Stimulated activated CD8-positive, alpha-beta memory T cell treated with anti-CD3 and anti-CD28 coated beads, Interleukin-4, amount 100 ng/mL, for 48 hours (primary cell): ENCODE data around the gene CKS1B.

ENCODE experiments used
- DNase-seq: peaks from one replicate; pipeline ENCODE4 v3.0.0-alpha.2; 2020

Gene CKS1B

DNA sequence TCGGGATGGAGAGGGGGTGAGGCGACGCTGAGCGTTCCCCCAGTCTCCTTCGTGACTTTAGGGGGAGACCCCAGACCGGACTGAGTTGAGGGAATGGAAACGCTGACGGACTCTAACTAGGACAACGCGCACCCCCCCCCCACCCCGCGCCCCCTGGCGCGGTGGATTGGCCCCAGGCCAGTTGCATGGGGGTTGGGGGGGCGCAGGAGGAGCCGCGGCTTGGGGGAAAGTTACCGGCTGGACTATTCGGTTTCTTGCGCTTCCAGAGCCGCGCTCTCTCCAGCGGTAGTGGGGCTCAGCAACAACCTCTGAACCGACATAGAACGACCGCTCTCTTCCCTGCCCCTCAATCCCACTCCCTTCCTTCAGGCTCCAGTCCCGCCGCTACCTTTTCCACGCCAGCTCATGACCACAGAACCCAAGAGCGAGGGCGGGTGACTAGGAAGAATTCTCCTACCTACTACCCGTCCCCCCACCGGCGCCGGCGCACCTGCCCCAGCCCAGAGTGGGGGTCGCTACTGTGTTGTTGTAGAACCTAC, 28.8 kb downstream of the CKS1B start:
- peak; percentile 55 for DNase-seq

GRCh38 chr1:155003766-155004351, 29.4 kb downstream of the CKS1B start:
- DNase-seq, result no peak

DNA sequence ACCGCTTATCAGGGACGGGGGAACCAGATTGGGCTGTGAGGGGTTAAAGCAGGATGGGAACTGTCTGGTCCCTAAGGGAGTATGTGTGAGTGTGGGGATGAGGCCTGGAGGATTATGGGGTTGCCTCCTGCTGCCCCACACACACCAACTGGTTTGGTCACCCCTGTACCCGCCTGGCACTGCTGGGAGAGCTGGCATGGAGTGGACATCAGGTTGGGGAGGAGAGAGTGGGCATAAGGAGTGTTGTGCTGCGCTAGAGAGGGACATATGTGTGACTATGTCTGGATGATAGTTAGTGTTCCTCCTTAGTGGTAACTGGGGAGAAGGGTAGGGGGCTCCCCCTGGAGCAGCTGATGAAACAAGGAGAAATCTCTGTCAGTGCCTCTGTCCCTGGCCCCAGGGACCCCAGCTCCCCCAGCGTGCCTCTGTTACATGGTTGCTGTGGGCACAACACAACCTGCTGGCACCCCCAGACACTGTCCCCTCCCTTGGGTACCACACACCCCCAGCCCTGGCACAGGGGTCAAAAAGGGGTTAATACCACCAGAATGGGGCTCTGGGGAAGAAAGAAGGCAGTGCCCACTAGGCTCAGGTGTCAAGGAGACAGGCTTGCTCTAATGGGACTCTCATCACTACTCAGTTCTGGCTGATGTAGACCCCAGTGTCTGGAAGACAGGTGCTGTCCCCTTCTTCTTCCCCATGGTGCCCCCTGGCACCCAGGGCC, 30.0 kb downstream of the CKS1B start:
- DNase-seq, result no peak

DNA sequence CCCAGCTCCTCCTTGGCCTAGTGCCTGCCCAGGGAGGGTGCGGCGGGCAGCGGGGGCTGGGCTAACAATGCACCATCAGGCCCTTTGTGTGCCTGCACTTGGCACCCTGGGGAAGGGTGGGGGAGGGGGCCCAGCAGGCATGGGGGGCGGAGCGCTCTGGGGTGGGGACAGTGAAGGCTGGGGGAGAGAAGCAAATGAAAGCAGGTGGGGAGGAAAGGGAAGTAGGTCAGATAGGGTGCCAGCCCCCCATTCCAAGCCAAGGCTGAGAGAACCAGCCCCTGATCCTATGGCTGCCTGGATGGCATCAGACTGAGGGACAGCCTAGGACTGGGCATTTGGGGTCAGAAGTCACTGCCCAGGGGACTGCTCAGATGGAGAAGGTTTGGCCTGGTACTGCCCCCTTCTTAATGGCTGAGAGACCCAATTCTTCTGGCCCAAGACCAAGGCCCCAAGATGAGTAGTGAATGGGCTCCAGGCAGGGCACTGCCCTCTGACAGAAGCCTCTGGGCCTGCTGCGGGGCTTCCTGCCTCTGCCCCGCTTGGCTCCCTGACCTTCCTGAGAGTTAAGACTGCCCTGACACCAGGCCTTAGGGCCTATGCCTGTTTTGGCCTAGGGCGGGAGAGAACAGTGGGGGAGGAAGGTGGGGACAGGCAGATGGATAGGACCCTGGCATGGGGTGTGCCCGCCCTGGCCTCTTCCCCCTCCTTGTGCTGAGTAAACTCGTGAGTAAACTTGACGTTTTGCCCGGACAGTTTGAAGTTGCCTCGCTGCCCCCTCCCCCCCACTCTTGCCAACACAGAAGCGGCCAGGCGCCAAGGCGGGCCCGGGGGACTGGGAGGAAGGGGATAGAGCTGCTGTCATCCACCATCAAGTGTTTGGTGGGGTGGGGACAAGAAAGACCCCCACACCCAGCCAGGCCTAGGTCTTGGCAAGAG, 30.9 kb downstream of the CKS1B start:
- no peak for DNase-seq

DNA sequence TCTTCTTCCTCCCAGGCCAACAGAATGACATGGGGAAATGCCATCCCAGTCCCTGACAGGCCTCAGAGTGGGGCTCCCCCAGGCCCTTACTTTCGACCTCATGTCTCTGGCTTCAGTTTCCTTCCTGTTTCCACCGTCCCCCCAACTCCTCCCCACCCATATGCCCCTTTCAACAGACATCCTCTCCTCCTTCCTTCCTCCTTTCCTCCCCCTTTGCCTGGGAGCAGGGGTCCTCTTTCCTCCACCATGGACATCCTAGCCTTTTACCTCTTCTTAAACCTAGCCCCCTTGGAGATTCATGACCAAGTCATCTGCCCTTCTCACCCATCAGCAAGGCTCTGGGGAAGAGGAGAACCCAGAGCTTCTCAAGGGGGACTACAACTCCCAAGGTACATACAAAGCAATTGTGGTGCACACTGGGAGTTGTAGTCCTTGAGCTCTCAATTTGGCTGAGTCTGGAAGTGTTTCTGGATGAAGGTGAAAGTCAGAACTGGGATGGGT, 32.2 kb downstream of the CKS1B start:
- peak; percentile 61 for DNase-seq

DNA sequence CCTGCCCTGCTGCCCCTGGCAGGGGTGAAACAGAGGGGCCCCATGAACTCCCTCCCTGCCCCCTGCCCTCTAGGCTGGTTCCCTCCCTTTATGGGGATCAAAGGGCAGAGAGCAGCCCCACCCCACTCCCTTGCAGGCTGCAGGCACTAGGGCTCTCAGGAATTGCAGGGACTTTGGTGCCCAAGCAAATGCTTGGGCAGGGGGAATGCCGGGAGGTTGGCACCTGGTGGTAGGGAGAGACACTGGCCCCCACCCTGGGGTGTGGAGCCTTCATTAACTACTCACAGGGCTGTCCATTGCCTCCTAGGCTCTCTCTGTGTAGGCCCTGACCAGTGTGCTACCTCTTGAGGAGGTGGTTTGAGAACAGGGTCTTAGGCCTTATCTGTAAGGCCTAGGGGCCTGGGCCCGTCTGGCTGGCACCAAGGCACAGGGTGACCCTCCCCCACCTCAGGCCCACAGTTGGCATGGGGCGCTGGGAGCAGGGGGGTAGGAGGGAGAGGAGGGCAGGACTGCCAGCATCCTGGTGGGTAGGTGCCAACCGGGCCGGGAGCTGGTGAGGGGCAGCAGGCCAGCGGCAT, 32.9 kb downstream of the CKS1B start:
- no peak for DNase-seq

DNA sequence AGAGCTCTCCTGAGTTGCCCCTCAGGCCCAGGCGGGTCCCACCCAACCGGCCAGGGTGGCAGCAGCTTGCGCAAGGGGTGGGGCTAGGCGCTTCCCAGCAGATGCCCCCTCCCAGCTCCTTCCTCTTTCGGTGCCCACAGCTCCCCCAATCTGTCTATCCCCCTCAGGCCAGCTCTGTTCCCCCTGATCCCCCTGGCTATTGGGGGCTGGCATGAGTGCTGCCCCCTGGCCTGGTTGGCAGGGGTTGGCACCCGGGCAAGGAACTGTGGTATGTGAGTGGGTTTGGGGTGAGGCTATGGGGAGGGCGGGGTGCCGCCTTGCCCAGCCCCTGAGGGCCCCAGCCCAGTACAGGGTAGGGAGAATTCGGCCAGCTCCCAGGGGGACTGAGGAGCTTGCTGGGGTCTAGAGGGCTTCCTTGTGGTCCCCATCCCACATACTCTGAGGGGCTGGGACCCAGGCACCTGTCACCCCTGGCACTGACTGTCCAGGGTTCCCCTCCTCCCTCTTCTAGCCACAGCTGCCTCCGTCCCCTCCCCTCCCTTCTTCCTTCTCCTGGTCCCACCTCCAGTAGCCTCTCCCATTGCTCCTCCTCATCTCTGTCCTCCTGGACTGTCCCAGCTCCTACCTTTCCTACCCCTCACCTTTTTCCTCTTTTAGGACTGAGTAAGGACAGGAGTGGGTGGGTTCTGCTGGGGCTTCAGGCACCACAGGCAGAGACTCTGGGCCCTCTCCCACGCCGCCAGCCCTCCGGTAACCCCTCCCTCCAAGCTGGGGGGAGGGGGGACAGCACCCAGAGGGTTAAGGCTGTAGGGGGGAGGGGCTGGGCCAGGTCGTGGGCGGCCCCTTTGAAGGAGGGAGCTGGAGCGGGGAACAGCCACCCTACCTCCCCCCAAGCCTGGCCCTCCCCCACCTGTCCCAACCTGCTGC, 33.8 kb downstream of the CKS1B start:
- no peak for DNase-seq

DNA sequence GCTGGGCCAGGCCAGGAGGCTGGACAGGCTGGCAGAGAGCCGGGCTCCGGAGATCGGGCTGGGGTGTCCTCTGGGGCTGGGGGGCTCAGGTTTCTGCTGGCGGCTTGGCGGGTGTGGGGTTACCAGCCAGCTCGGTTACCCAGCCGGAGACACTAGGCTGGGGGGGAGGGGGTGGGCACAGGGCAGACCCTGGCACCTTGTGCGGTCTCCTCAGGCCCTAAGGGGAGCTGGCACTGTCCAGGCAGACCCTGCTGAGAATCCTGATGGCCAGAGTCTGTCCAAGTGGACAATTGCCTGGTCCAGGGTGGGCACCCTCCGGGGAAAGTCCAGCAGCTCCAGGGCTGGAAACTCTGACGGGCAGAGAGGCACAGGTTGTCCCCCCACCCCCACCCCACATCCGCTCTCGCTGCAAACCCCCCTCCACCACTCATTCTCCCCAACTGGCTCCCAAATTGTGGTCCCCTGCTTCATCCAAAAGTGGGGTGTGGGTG, 34.8 kb downstream of the CKS1B start:
- no peak for DNase-seq

GRCh38 chr1:155009742-155010141, 35.3 kb downstream of the CKS1B start:
- DNase-seq, result no peak

- DNase-seq, result no peak
Observed at GRCh38 chr1:155010211-155010918, 35.9 kb downstream of the CKS1B start.

GRCh38 chr1:155011004-155011416, 36.5 kb downstream of the CKS1B start:
- DNase-seq, result no peak

GRCh38 chr1:155011437-155012025, 37.0 kb downstream of the CKS1B start:
- DNase-seq, result no peak

- DNase-seq, result no peak
Observed at GRCh38 chr1:155012026-155012546, 37.6 kb downstream of the CKS1B start.

GRCh38 chr1:155012776-155013602, 38.5 kb downstream of the CKS1B start:
- no peak for DNase-seq

- DNase-seq, result no peak
Observed at GRCh38 chr1:155013632-155014031, 39.2 kb downstream of the CKS1B start.

DNA sequence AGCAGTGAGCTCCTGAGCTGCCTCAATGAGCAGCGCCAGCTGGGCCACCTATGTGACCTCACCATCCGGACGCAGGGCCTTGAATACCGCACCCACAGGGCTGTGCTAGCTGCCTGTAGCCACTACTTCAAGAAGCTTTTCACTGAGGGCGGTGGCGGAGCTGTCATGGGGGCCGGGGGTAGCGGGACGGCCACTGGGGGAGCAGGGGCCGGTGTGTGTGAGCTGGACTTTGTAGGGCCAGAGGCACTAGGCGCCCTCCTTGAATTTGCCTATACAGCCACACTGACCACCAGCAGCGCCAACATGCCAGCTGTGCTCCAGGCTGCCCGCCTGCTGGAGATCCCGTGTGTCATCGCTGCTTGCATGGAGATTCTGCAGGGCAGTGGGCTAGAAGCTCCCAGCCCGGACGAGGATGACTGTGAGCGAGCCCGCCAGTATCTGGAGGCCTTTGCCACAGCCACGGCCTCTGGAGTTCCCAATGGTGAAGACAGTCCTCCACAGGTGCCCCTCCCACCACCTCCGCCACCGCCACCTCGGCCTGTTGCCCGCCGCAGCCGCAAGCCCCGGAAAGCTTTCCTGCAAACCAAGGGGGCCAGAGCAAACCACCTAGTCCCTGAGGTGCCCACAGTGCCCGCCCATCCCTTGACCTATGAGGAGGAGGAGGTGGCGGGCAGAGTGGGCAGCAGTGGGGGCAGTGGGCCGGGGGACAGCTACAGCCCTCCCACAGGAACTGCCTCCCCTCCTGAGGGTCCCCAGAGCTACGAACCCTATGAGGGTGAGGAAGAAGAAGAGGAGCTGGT, 40.4 kb downstream of the CKS1B start:
- no peak for DNase-seq

DNA sequence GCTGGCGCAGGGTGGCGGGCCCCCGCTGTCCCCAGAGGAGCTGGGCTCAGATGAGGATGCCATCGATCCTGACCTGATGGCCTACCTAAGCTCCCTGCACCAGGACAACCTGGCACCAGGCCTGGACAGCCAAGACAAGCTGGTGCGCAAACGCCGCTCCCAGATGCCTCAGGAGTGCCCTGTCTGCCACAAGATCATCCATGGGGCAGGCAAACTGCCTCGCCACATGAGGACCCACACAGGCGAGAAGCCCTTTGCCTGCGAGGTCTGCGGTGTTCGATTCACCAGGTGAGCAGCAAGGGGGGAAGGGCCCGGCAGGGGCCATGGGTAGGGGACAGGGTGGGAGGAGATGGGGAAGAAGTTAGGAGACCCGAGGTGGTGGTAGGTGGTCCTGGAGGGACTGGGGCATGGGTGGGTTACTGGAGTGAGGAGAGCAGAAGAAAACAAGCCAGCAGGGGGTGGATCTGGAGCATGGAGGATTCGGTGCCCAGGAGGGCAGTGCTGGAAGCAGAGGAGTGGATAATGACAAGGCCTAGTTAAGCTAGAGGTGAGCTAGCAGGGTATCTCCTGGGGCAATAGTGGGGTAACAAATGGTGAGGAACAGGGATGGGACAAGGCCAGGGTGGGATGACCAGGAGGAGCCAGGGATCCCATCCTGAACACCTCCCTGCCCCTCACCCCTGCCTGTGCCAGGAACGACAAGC, 41.2 kb downstream of the CKS1B start:
- DNase-seq, result no peak
